ENCODE data around the gene ATP5PF. TPM values are rescaled to one million over a fixed set of nuclear protein-coding genes. Genes with fewer than 3 reads are reported as not detected.
"Not testable (repeated sequence)": the region's sequence is repeated elsewhere in the genome, so short reads cannot be mapped to it uniquely, and the experiment has no call there.

ATP5PF gene, protein sequence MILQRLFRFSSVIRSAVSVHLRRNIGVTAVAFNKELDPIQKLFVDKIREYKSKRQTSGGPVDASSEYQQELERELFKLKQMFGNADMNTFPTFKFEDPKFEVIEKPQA
- total RNA-seq: 100 to 1,000 TPM; 126 to 131 TPM
- polyA plus RNA-seq (2013, experiment 1 of 2): 211 TPM
- polyA plus RNA-seq (2013, experiment 2 of 2): 212 TPM
- long read RNA-seq, experiment 1, transcript ATP5PF-201 (4 exons, 614 nt): major isoform, 70 of 103 reads
- long read RNA-seq, experiment 1, transcript ATP5PF-204 (4 exons, 1,179 nt): minor isoform, 8 of 103 reads
- long read RNA-seq, experiment 1, partial matches to known transcripts: 13 of 103 reads
- long read RNA-seq, experiment 1, other reads (novel, unspliced or antisense): 2 of 103 reads
- long read RNA-seq, experiment 2, transcript ATP5PF-204 (4 exons, 1,179 nt): minor isoform, 9 of 168 reads
- long read RNA-seq, experiment 2, transcript ATP5PF-202 (4 exons, 826 nt): minor isoform, 5 of 168 reads
- long read RNA-seq, experiment 2, transcript ATP5PF-201 (4 exons, 614 nt): major isoform, 151 of 168 reads
- long read RNA-seq, experiment 2, partial matches to known transcripts: 0 of 168 reads
- long read RNA-seq, experiment 2, other reads (novel, unspliced or antisense): 1 of 168 reads
- long read RNA-seq, experiment 3, transcript ATP5PF-204 (4 exons, 1,179 nt): minor isoform, 19 of 82 reads
- long read RNA-seq, experiment 3, transcript ATP5PF-201 (4 exons, 614 nt): major isoform, 46 of 82 reads
- long read RNA-seq, experiment 3, partial matches to known transcripts: 5 of 82 reads
- long read RNA-seq, experiment 3, other reads (novel, unspliced or antisense): 1 of 82 reads
- long read RNA-seq, experiment 4, transcript ATP5PF-201 (4 exons, 614 nt): major isoform, 17 of 33 reads
- long read RNA-seq, experiment 4, transcript ATP5PF-202 (4 exons, 826 nt): minor isoform, 5 of 33 reads
- long read RNA-seq, experiment 4, transcript ATP5PF-204 (4 exons, 1,179 nt): minor isoform, 8 of 33 reads
- long read RNA-seq, experiment 4, partial matches to known transcripts: 2 of 33 reads
- long read RNA-seq, experiment 4, other reads (novel, unspliced or antisense): 0 of 33 reads

GRCh38 chr21:25734904-25735645, at the start of gene ATP5PF, which contains the start of gene GABPA:
TSS of gene ATP5PF (minus strand) at chr21:25734904. CDS start at chr21:25729794, 5,110 bp downstream.
TSS of gene GABPA (plus strand) at chr21:25734972. CDS start at chr21:25741599, 6,627 bp downstream.
- peak within 1 kb of the TSS; percentile 100 for H3K27ac Mint-ChIP-seq
- H3K27me3 Mint-ChIP-seq (ENCODE audit: insufficient read depth): no peaks in the 10 kb centered on the region
- Histone ChIP-seq H3K27me3 (ENCODE audit: control insufficient read depth, insufficient read depth, low read length, poor library complexity, severe bottlenecking) (no peaks in the 10 kb centered on the region), H3K27ac (ENCODE audit: low read depth, low read length) (peak within 1 kb of the TSS; percentile 95), H3K36me3 (ENCODE audit: control insufficient read depth, insufficient read depth, low read length) (peaks cover 12% of the 10 kb centered on the region), H3K9me3 (ENCODE audit: control insufficient read depth, low read length) (no peaks in the 10 kb centered on the region), H3K4me3 (ENCODE audit: low read length) (peak within 1 kb of the TSS; percentile 98), H3K4me1 (ENCODE audit: control insufficient read depth, insufficient read depth, low read length) (no peaks in the 10 kb centered on the region), H3K9ac (ENCODE audit: extremely low read depth, low read length, poor library complexity, severe bottlenecking) (peak within 1 kb of the TSS; percentile 91)
- WGBS, 2 experiments (ENCODE audit: insufficient coverage in 1 of 2, insufficient read length in 1 of 2): 0% methylated on average over 19 to 64 of the region's 64 CpGs
- H3K36me3 Mint-ChIP-seq (ENCODE audit: low read depth): peaks cover 3% of the 10 kb centered on the region
- peak; percentile 98 for DNase-seq
- peak; percentile 14 for TF ChIP-seq CTCF (conservative IDR thresholded peaks at IDR 0.05)
- peaks cover 18% of the 10 kb centered on the region for H3K4me1 Mint-ChIP-seq
- peak within 1 kb of the TSS; percentile 97 for H3K4me3 Mint-ChIP-seq
- no peaks in the 10 kb centered on the region for H3K9me3 Mint-ChIP-seq

GRCh38 chr21:25778126-25778875, 43.6 kb upstream of the ATP5PF start:
- not testable (repeated sequence) for H3K9me3 Mint-ChIP-seq; DNase-seq; H3K27ac Mint-ChIP-seq; H3K36me3 ChIP-seq (ENCODE audit: control insufficient read depth, insufficient read depth, low read length); H3K4me1 ChIP-seq (ENCODE audit: control insufficient read depth, insufficient read depth, low read length); H3K9me3 ChIP-seq (ENCODE audit: control insufficient read depth, low read length); H3K27ac ChIP-seq (ENCODE audit: low read depth, low read length); H3K27me3 Mint-ChIP-seq (ENCODE audit: insufficient read depth); H3K36me3 Mint-ChIP-seq (ENCODE audit: low read depth); H3K4me3 Mint-ChIP-seq; H3K27me3 ChIP-seq (ENCODE audit: control insufficient read depth, insufficient read depth, low read length, poor library complexity, severe bottlenecking); H3K4me3 ChIP-seq (ENCODE audit: low read length); H3K4me1 Mint-ChIP-seq; H3K9ac ChIP-seq (ENCODE audit: extremely low read depth, low read length, poor library complexity, severe bottlenecking)
- 96 to 100% methylated on average over 9 to 52 of the region's 52 CpGs for WGBS, 2 experiments (ENCODE audit: insufficient coverage in 1 of 2, insufficient read length in 1 of 2)

GRCh38 chr21:25776440-25776839, 41.7 kb upstream of the ATP5PF start:
- WGBS, 2 experiments (ENCODE audit: insufficient coverage in 1 of 2, insufficient read length in 1 of 2): 91 to 97% methylated on average over 1 to 4 of the region's 4 CpGs

More at GRCh38 chr21:25776440-25776839, 41.7 kb upstream of the ATP5PF start:
- peaks cover 4% of the 10 kb centered on the region for H3K36me3 ChIP-seq (ENCODE audit: control insufficient read depth, insufficient read depth, low read length)
- H3K4me3 ChIP-seq (ENCODE audit: low read length): no peak overlapping the region
- H3K4me1 ChIP-seq (ENCODE audit: control insufficient read depth, insufficient read depth, low read length): no peaks in the 10 kb centered on the region
- H3K4me3 Mint-ChIP-seq: no peak overlapping the region
- no peak overlapping the region for H3K27ac Mint-ChIP-seq
- H3K27me3 ChIP-seq (ENCODE audit: control insufficient read depth, insufficient read depth, low read length, poor library complexity, severe bottlenecking): no peaks in the 10 kb centered on the region
- H3K27me3 Mint-ChIP-seq (ENCODE audit: insufficient read depth): no peaks in the 10 kb centered on the region
- no peak for DNase-seq
- H3K4me1 Mint-ChIP-seq: no peaks in the 10 kb centered on the region
- H3K36me3 Mint-ChIP-seq (ENCODE audit: low read depth): peaks cover 2% of the 10 kb centered on the region
- no peak for TF ChIP-seq CTCF (conservative IDR thresholded peaks at IDR 0.05)
- no peak overlapping the region for H3K9ac ChIP-seq (ENCODE audit: extremely low read depth, low read length, poor library complexity, severe bottlenecking)
- peaks cover 7% of the 10 kb centered on the region for H3K9me3 Mint-ChIP-seq
- H3K9me3 ChIP-seq (ENCODE audit: control insufficient read depth, low read length): no peaks in the 10 kb centered on the region
- H3K27ac ChIP-seq (ENCODE audit: low read depth, low read length): no peak overlapping the region

Data from endodermal cell (in vitro differentiated cells).